ENCODE data around the gene GRM7.

GRM7 gene

GRCh38 chr3:7290077-7290825 is 429.3 kb downstream of the GRM7 start:
- Histone ChIP-seq H3F3A (ENCODE audit: insufficient read depth, low read length) (no peaks in the 10 kb centered on the region), H3K9me3 (replicated peaks; ENCODE audit: insufficient read depth, low read length) (no peaks in the 10 kb centered on the region), H3K79me2 (ENCODE audit: low read length) (no peaks in the 10 kb centered on the region), H3K36me3 (replicated peaks; ENCODE audit: insufficient read depth, low read length) (no peaks in the 10 kb centered on the region), H3K27me3 (replicated peaks; ENCODE audit: insufficient read depth, low read length) (no peaks in the 10 kb centered on the region), H3K27ac (ENCODE audit: low read length) (no peak overlapping the region), H2AFZ (ENCODE audit: low read length) (no peak overlapping the region), H3K9ac (ENCODE audit: low read length) (no peak overlapping the region), H3K9me2 (replicated peaks; ENCODE audit: insufficient read depth, low read length) (no peaks in the 10 kb centered on the region), H3K4me1 (ENCODE audit: low read length) (no peaks in the 10 kb centered on the region), H3K4me2 (ENCODE audit: low read depth, low read length) (no peak overlapping the region), H3K4me3 (ENCODE audit: low read length) (no peak overlapping the region), H4K20me1 (ENCODE audit: insufficient read depth, low read length) (no peaks in the 10 kb centered on the region)
- DNase-seq = no peak
- TF ChIP-seq CTCF (IDR thresholded peaks at IDR 0.05; ENCODE audit: low read length) = no peak
- TF ChIP-seq EZH2phosphoT487 (IDR thresholded peaks at IDR 0.05; ENCODE audit: low read length) = no peak
- TF ChIP-seq EZH2 (optimal IDR thresholded peaks at IDR 0.05; ENCODE audit: low read depth, low read length) = no peak

GRCh38 chr3:7292362-7292761 is 431.4 kb downstream of the GRM7 start:
- Histone ChIP-seq H3K4me1 (ENCODE audit: low read length) (no peaks in the 10 kb centered on the region), H3K79me2 (ENCODE audit: low read length) (no peaks in the 10 kb centered on the region), H3K27me3 (replicated peaks; ENCODE audit: insufficient read depth, low read length) (no peaks in the 10 kb centered on the region), H3K9me3 (replicated peaks; ENCODE audit: insufficient read depth, low read length) (no peaks in the 10 kb centered on the region), H3K9ac (ENCODE audit: low read length) (no peak overlapping the region), H3K4me2 (ENCODE audit: low read depth, low read length) (no peak overlapping the region), H3K36me3 (replicated peaks; ENCODE audit: insufficient read depth, low read length) (no peaks in the 10 kb centered on the region), H3K4me3 (ENCODE audit: low read length) (no peak overlapping the region), H4K20me1 (ENCODE audit: insufficient read depth, low read length) (no peaks in the 10 kb centered on the region), H3K9me2 (replicated peaks; ENCODE audit: insufficient read depth, low read length) (no peaks in the 10 kb centered on the region), H3F3A (ENCODE audit: insufficient read depth, low read length) (no peaks in the 10 kb centered on the region), H2AFZ (ENCODE audit: low read length) (no peak overlapping the region), H3K27ac (ENCODE audit: low read length) (no peak overlapping the region)
- TF ChIP-seq EZH2phosphoT487 (IDR thresholded peaks at IDR 0.05; ENCODE audit: low read length) (no peak), EZH2 (optimal IDR thresholded peaks at IDR 0.05; ENCODE audit: low read depth, low read length) (no peak), CTCF (IDR thresholded peaks at IDR 0.05; ENCODE audit: low read length) (no peak)
- no peak for DNase-seq

- Histone ChIP-seq H3K36me3 (replicated peaks; ENCODE audit: insufficient read depth, low read length) (no peaks in the 10 kb centered on the region), H3F3A (ENCODE audit: insufficient read depth, low read length) (no peaks in the 10 kb centered on the region), H3K79me2 (ENCODE audit: low read length) (no peaks in the 10 kb centered on the region), H3K9me3 (replicated peaks; ENCODE audit: insufficient read depth, low read length) (no peaks in the 10 kb centered on the region), H3K27me3 (replicated peaks; ENCODE audit: insufficient read depth, low read length) (no peaks in the 10 kb centered on the region), H2AFZ (ENCODE audit: low read length) (no peak overlapping the region), H3K4me3 (ENCODE audit: low read length) (no peak overlapping the region), H3K4me1 (ENCODE audit: low read length) (no peaks in the 10 kb centered on the region), H3K9ac (ENCODE audit: low read length) (no peak overlapping the region), H4K20me1 (ENCODE audit: insufficient read depth, low read length) (no peaks in the 10 kb centered on the region), H3K4me2 (ENCODE audit: low read depth, low read length) (no peak overlapping the region), H3K27ac (ENCODE audit: low read length) (no peak overlapping the region), H3K9me2 (replicated peaks; ENCODE audit: insufficient read depth, low read length) (no peaks in the 10 kb centered on the region)
- DNase-seq = no peak
- TF ChIP-seq CTCF (IDR thresholded peaks at IDR 0.05; ENCODE audit: low read length) = no peak
- no peak for TF ChIP-seq EZH2phosphoT487 (IDR thresholded peaks at IDR 0.05; ENCODE audit: low read length)
- TF ChIP-seq EZH2 (optimal IDR thresholded peaks at IDR 0.05; ENCODE audit: low read depth, low read length) = no peak
Observed at GRCh38 chr3:7293286-7293685, 432.4 kb downstream of the GRM7 start.
